Parathyroid adenoma (tissue), 2 donors: ENCODE measurements around the gene ARMC5.

Source experiments
- H2AFZ ChIP-seq: fragments of 300-600 bp; sonication (generic); one replicate; pipeline ENCODE4 v1.7.0; 2017; ENCODE audit warnings: antibody characterized with exemption, mild to moderate bottlenecking
- H3K27ac ChIP-seq: fragments of 300-600 bp; sonication (generic); one replicate; pipeline ENCODE4 v1.7.0; 2017
- H3K27me3 ChIP-seq: fragments of 300-600 bp; sonication (generic); one replicate; pipeline ENCODE4 v1.7.0; 2017; ENCODE audit warnings: low read length; ENCODE audit not compliant: control insufficient read depth, insufficient read depth
- H3K36me3 ChIP-seq: fragments of 300-600 bp; sonication (generic); one replicate; pipeline ENCODE4 v1.7.0; 2017; ENCODE audit warnings: low read length; ENCODE audit not compliant: control insufficient read depth, insufficient read depth
- H3K4me1 ChIP-seq: fragments of 300-600 bp; sonication (generic); one replicate; pipeline ENCODE4 v1.7.0; 2017; ENCODE audit warnings: control low read depth
- H3K4me2 ChIP-seq: fragments of 300-600 bp; sonication (generic); one replicate; pipeline ENCODE4 v1.7.0; 2017; ENCODE audit warnings: low read length
- H3K4me3 ChIP-seq: fragments of 300-600 bp; sonication (generic); one replicate; pipeline ENCODE4 v1.7.0; 2017; ENCODE audit warnings: low read depth, low read length
- H3K79me2 ChIP-seq: fragments of 300-600 bp; sonication (generic); one replicate; pipeline ENCODE4 v1.7.0; 2017; ENCODE audit warnings: control low read depth
- H3K9ac ChIP-seq: fragments of 300-600 bp; sonication (generic); one replicate; pipeline ENCODE4 v1.7.0; 2017; ENCODE audit warnings: mild to moderate bottlenecking
- H3K9me3 ChIP-seq: fragments of 300-600 bp; sonication (generic); one replicate; pipeline ENCODE4 v1.7.0; 2017; ENCODE audit warnings: low read length; ENCODE audit not compliant: control insufficient read depth
- CTCF ChIP-seq: fragments of 300-600 bp; sonication (generic); IDR thresholded peaks from one replicate; pipeline ENCODE4 v1.7.0; 2017; ENCODE audit warnings: antibody characterized with exemption, mild to moderate bottlenecking
- donor health status: primary hyperparathyroidism.

Gene ARMC5

GRCh38 chr16:31464781-31465260, 5.5 kb downstream of the ARMC5 start:
- TF ChIP-seq CTCF, result no peak
- no peak overlapping the region for H3K4me2 ChIP-seq
- no peak overlapping the region for H3K4me3 ChIP-seq
- no peak overlapping the region for H3K9ac ChIP-seq
- H3K79me2 ChIP-seq, result no peaks in the 10 kb centered on the region
- no peaks in the 10 kb centered on the region for H3K9me3 ChIP-seq
- H3K36me3 ChIP-seq, result no peaks in the 10 kb centered on the region
- no peak overlapping the region for H3K27ac ChIP-seq
- H3K4me1 ChIP-seq, result peaks cover 4% of the 10 kb centered on the region
- H2AFZ ChIP-seq, result no peak overlapping the region
- no peaks in the 10 kb centered on the region for H3K27me3 ChIP-seq

DNA sequence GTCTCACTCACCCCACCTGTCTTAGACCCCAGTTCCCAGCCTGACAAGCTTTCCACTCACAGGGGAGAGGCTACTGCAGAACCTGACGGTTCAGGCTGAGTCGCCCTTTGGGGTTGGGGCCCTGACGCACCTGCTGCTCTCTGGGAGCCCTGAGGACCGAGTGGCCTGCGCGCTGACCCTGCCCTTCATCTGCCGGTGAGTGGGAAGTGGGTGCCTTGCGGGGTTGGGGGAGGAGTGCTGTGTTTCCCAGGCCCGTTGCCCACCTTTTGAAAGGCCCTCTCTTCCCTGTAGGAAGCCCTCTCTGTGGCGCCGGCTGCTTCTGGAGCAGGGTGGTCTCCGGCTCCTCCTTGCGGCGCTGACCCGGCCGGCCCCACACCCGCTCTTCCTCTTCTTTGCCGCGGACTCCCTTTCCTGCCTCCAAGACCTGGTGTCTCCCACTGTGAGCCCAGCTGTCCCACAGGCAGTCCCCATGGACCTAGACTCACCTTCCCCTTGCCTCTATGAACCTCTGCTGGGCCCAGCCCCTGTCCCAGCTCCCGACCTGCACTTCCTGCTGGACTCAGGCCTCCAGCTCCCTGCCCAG, 6.6 kb downstream of the ARMC5 start:
- Histone ChIP-seq H3K4me3 (no peak overlapping the region), H3K9me3 (no peaks in the 10 kb centered on the region), H3K4me2 (no peak overlapping the region), H3K9ac (no peak overlapping the region), H3K27ac (no peak overlapping the region), H3K79me2 (no peaks in the 10 kb centered on the region), H2AFZ (no peak overlapping the region), H3K4me1 (no peaks in the 10 kb centered on the region), H3K27me3 (no peaks in the 10 kb centered on the region), H3K36me3 (no peaks in the 10 kb centered on the region)
- no peak for TF ChIP-seq CTCF

DNA sequence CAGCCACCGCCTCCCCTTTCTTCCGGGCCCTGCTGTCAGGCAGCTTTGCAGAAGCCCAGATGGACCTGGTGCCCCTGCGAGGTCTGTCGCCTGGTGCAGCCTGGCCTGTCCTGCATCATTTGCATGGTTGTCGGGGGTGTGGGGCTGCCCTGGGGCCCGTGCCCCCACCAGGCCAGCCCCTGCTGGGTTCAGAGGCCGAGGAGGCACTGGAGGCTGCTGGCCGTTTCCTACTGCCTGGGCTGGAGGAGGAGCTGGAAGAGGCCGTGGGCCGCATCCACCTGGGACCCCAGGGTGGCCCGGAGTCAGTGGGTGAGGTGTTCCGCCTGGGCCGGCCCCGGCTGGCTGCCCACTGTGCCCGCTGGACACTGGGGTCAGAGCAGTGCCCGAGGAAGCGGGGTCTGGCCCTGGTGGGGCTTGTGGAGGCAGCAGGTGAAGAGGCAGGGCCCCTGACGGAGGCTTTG, 7.1 kb downstream of the ARMC5 start:
- Histone ChIP-seq H3K79me2 (no peaks in the 10 kb centered on the region), H3K4me1 (peaks cover 3% of the 10 kb centered on the region), H3K36me3 (no peaks in the 10 kb centered on the region), H3K4me2 (no peak overlapping the region), H3K27me3 (no peaks in the 10 kb centered on the region), H3K27ac (peak overlapping the region; percentile 36), H3K9ac (no peak overlapping the region), H3K4me3 (no peak overlapping the region), H3K9me3 (no peaks in the 10 kb centered on the region), H2AFZ (no peak overlapping the region)
- no peak for TF ChIP-seq CTCF

GRCh38 chr16:31467151-31467773, 8.0 kb downstream of the ARMC5 start:
- Histone ChIP-seq H3K79me2 (no peaks in the 10 kb centered on the region), H3K27me3 (no peaks in the 10 kb centered on the region), H3K27ac (peak overlapping the region; percentile 36), H3K4me1 (peaks cover 7% of the 10 kb centered on the region), H3K36me3 (no peaks in the 10 kb centered on the region), H3K9ac (no peak overlapping the region), H3K4me3 (no peak overlapping the region), H3K4me2 (no peak overlapping the region), H2AFZ (no peak overlapping the region), H3K9me3 (no peaks in the 10 kb centered on the region)
- TF ChIP-seq CTCF, result no peak

- Histone ChIP-seq H3K79me2 (no peaks in the 10 kb centered on the region), H3K4me2 (no peak overlapping the region), H3K4me3 (no peak overlapping the region), H3K27ac (no peak overlapping the region), H2AFZ (no peak overlapping the region), H3K9ac (no peak overlapping the region), H3K4me1 (peaks cover 10% of the 10 kb centered on the region), H3K36me3 (no peaks in the 10 kb centered on the region), H3K27me3 (no peaks in the 10 kb centered on the region), H3K9me3 (no peaks in the 10 kb centered on the region)
- no peak for TF ChIP-seq CTCF
Measured at GRCh38 chr16:31467858-31468257, 8.6 kb downstream of the ARMC5 start.
